H9 (cell line): ENCODE data around the gene TMEM161B. TPM values are rescaled to one million over a fixed set of nuclear protein-coding genes. Genes with fewer than 3 reads are reported as not detected.

Experiments
- DNase-seq: peaks from one replicate; pipeline ENCODE4 v3.0.0-alpha.2; 2017
- H2AFZ ChIP-seq: one replicate; pipeline ENCODE4 v1.6.1; 2013; ENCODE audit warnings: mild to moderate bottlenecking, low read length, control low read depth, moderate library complexity
- H2AK5ac ChIP-seq: 2 replicates; pipeline ENCODE4 v1.6.1; 2013; ENCODE audit warnings: low read length, control low read depth, mixed read lengths; ENCODE audit not compliant: insufficient read length
- H2BK120ac ChIP-seq: one replicate; pipeline ENCODE4 v1.6.1; 2013; ENCODE audit warnings: low read depth, mild to moderate bottlenecking, low read length, control low read depth, inconsistent platforms; ENCODE audit not compliant: poor library complexity, severe bottlenecking
- H2BK12ac ChIP-seq: 2 replicates; pipeline ENCODE4 v1.6.1; 2013; ENCODE audit warnings: low read length, control low read depth, mixed read lengths, low read depth; ENCODE audit not compliant: insufficient read length
- H2BK15ac ChIP-seq: 2 replicates; pipeline ENCODE4 v1.6.1; 2013; ENCODE audit warnings: low read depth, low read length, control low read depth
- H2BK20ac ChIP-seq: one replicate; pipeline ENCODE4 v1.6.1; 2013; ENCODE audit warnings: low read depth, mild to moderate bottlenecking, low read length, control low read depth, inconsistent platforms; ENCODE audit not compliant: poor library complexity, severe bottlenecking
- H2BK5ac ChIP-seq: 2 replicates; pipeline ENCODE4 v1.6.1; 2013; ENCODE audit warnings: low read length, control low read depth, mixed read lengths; ENCODE audit not compliant: insufficient read length
- H3K14ac ChIP-seq: 2 replicates; pipeline ENCODE4 v1.6.1; 2013; ENCODE audit warnings: low read length, control low read depth; ENCODE audit not compliant: insufficient read depth
- H3K18ac ChIP-seq: 2 replicates; pipeline ENCODE4 v1.6.1; 2013; ENCODE audit warnings: low read depth, mild to moderate bottlenecking, mixed read lengths, low read length, control low read depth; ENCODE audit not compliant: insufficient read length
- H3K23ac ChIP-seq: 2 replicates; pipeline ENCODE4 v1.6.1; 2013; ENCODE audit warnings: low read length, control low read depth, mixed read lengths, low read depth; ENCODE audit not compliant: insufficient read length
- H3K23me2 ChIP-seq: 2 replicates; pipeline ENCODE4 v1.6.1; 2013; ENCODE audit warnings: low read depth, mild to moderate bottlenecking, mixed read lengths, low read length, control low read depth; ENCODE audit not compliant: insufficient read length, poor library complexity, severe bottlenecking
- H3K27ac ChIP-seq: 2 replicates; pipeline ENCODE4 v1.5.1; 2013; ENCODE audit warnings: low read length, control low read depth, mixed read lengths, low read depth; ENCODE audit not compliant: insufficient read length
- H3K27me3 ChIP-seq: 2 replicates; pipeline ENCODE4 v1.6.1; 2013; ENCODE audit warnings: low read length, control low read depth, inconsistent platforms; ENCODE audit not compliant: insufficient read depth
- H3K4ac ChIP-seq: 2 replicates; pipeline ENCODE4 v1.6.1; 2013; ENCODE audit warnings: low read depth, mild to moderate bottlenecking, control low read depth, inconsistent platforms, low read length, moderate library complexity
- H3K4me1 ChIP-seq: 2 replicates; pipeline ENCODE4 v1.6.1; 2013; ENCODE audit warnings: low read length, control low read depth, inconsistent platforms; ENCODE audit not compliant: insufficient read depth
- H3K4me2 ChIP-seq: 2 replicates; pipeline ENCODE4 v1.6.1; 2013; ENCODE audit warnings: low read length, control low read depth, mixed read lengths; ENCODE audit not compliant: insufficient read length, insufficient read depth
- H3K56ac ChIP-seq: 2 replicates; pipeline ENCODE4 v1.6.1; 2013; ENCODE audit warnings: low read depth, mild to moderate bottlenecking, mixed read lengths, low read length, control low read depth; ENCODE audit not compliant: insufficient read length
- H3K79me1 ChIP-seq: 2 replicates; pipeline ENCODE4 v1.6.1; 2013; ENCODE audit warnings: low read depth, mild to moderate bottlenecking, moderate library complexity, low read length, control low read depth, inconsistent platforms; ENCODE audit not compliant: insufficient read depth, poor library complexity, severe bottlenecking
- H3K79me2 ChIP-seq: 2 replicates; pipeline ENCODE4 v1.6.1; 2013; ENCODE audit warnings: low read length, control low read depth, inconsistent platforms; ENCODE audit not compliant: insufficient read depth
- H3K9ac ChIP-seq: 2 replicates; pipeline ENCODE4 v1.6.1; 2013; ENCODE audit warnings: low read length, control low read depth, mixed read lengths; ENCODE audit not compliant: insufficient read length; ENCODE audit errors: extremely low read depth
- H3K9me3 ChIP-seq: one replicate; pipeline ENCODE4 v1.6.1; 2013; ENCODE audit warnings: low read depth, low read length, inconsistent platforms; ENCODE audit not compliant: control insufficient read depth
- H3T11ph ChIP-seq: one replicate; pipeline ENCODE4 v1.6.1; 2013; ENCODE audit warnings: mild to moderate bottlenecking, low read length, control low read depth, inconsistent platforms
- H4K20me1 ChIP-seq: one replicate; pipeline ENCODE4 v1.6.1; 2013; ENCODE audit not compliant: control insufficient read depth, insufficient read length, insufficient read depth
- H4K5ac ChIP-seq: 2 replicates; pipeline ENCODE4 v1.6.1; 2013; ENCODE audit warnings: low read depth, mild to moderate bottlenecking, mixed read lengths, low read length, control low read depth; ENCODE audit not compliant: insufficient read length
- H4K8ac ChIP-seq: replicated peaks from 2 replicates; pipeline ENCODE4 v1.6.1; 2013; ENCODE audit warnings: low read length, control low read depth, mixed read lengths, low read depth; ENCODE audit not compliant: insufficient read length
- H4K91ac ChIP-seq: 2 replicates; pipeline ENCODE4 v1.6.1; 2013; ENCODE audit warnings: low read depth, mild to moderate bottlenecking, moderate library complexity, mixed read lengths, low read length, control low read depth; ENCODE audit not compliant: insufficient read length
- H3K27ac Mint-ChIP-seq, 3 experiments: 2 replicates in 2 of 3; 3 replicates in 1 of 3; pipeline ENCODE4 v1.8.0; 2020 to 2021; ENCODE audit warnings: mixed read lengths in 3 of 3, mild to moderate bottlenecking in 1 of 3, moderate library complexity in 1 of 3
- H3K27me3 Mint-ChIP-seq: 2 replicates; pipeline ENCODE4 v1.8.0; 2021; ENCODE audit warnings: low read depth, mild to moderate bottlenecking, moderate library complexity, mixed read lengths
- H3K36me3 Mint-ChIP-seq, 3 experiments: 2 replicates in 2 of 3; 3 replicates in 1 of 3; pipeline ENCODE4 v1.8.0; 2020 to 2021; ENCODE audit warnings: low read depth in 3 of 3, mixed read lengths in 3 of 3; ENCODE audit not compliant: insufficient read depth in 1 of 3
- H3K4me1 Mint-ChIP-seq, 2 experiments: 2 replicates each; pipeline ENCODE4 v1.8.0; 2020; ENCODE audit warnings: mixed read lengths in 2 of 2
- H3K4me3 Mint-ChIP-seq, 2 experiments: 2 replicates in 1 of 2; 3 replicates in 1 of 2; pipeline ENCODE4 v1.8.0; 2020 to 2021; ENCODE audit warnings: mild to moderate bottlenecking in 2 of 2, mixed read lengths in 2 of 2, moderate library complexity in 1 of 2
- H3K9me3 Mint-ChIP-seq, 2 experiments: 2 replicates in 1 of 2; 3 replicates in 1 of 2; pipeline ENCODE4 v1.8.0; 2020; ENCODE audit warnings: mild to moderate bottlenecking in 2 of 2, mixed read lengths in 2 of 2, moderate library complexity in 1 of 2
- CTCF ChIP-seq: fragments of 200-600 bp; sonication (generic); conservative IDR thresholded peaks from 3 replicates; pipeline ENCODE4 v1.8.0; 2021; ENCODE audit warnings: antibody characterized with exemption, mild to moderate bottlenecking
- WGBS: extraction: QIAGEN DNeasy Blood & Tissue Kit; methylation state at CpG from one replicate; pipeline ENCODE4 v1.1.7; 2013; ENCODE audit warnings: missing lambda C conversion rate, low lambda C conversion rate, mixed read lengths; ENCODE audit not compliant: insufficient read length; ENCODE audit errors: extremely low coverage; 5-methylcytosine and 5-hydroxymethylcytosine counted together
- total RNA-seq: library from RNA; stranded (reverse); gene quantifications from 2 replicates; pipeline ENCODE4 v1.2.1, GENCODE V29; 2021

Gene TMEM161B
- total RNA-seq, 1 experiment from 2014 or later: 17.9 TPM

GRCh38 chr5:88279584-88279983 lies 10.9 kb upstream of the TMEM161B start:
- WGBS: no CpG with 5 or more reads among the region's 1 CpG
- no peak overlapping the region for H2BK12ac ChIP-seq
- DNase-seq: no peak

More at GRCh38 chr5:88279584-88279983, 10.9 kb upstream of the TMEM161B start:
- Histone ChIP-seq H3K27ac (no peak overlapping the region), H3K23me2 (no peaks in the 10 kb centered on the region), H4K5ac (no peak overlapping the region), H3K23ac (no peak overlapping the region), H3K18ac (no peak overlapping the region), H2BK5ac (no peak overlapping the region), H2BK20ac (no peak overlapping the region), H3K14ac (no peak overlapping the region), H3K79me2 (no peaks in the 10 kb centered on the region), H4K91ac (no peak overlapping the region), H3K9ac (no peak overlapping the region), H3K79me1 (no peaks in the 10 kb centered on the region), H3K4me1 (no peaks in the 10 kb centered on the region), H2BK15ac (no peak overlapping the region), H4K8ac (no peak overlapping the region), H2BK120ac (no peak overlapping the region), H3K9me3 (no peaks in the 10 kb centered on the region), H3K27me3 (no peaks in the 10 kb centered on the region), H2AFZ (no peak overlapping the region), H2AK5ac (no peak overlapping the region), H3K4ac (no peak overlapping the region), H4K20me1 (no peaks in the 10 kb centered on the region), H3K56ac (no peak overlapping the region), H3K4me2 (no peak overlapping the region), H3T11ph (no peak overlapping the region)
- Mint-ChIP-seq H3K36me3 (peaks cover 10 to 38% (median 24%) of the 10 kb centered on the region in 3 experiments; a peak in 5 of 7 replicates), H3K27me3 (no peaks in the 10 kb centered on the region), H3K9me3 (no peaks in the 10 kb centered on the region), H3K4me3 (no peak overlapping the region), H3K4me1 (no peaks in the 10 kb centered on the region), H3K27ac (no peak overlapping the region)
- TF ChIP-seq CTCF: no peak
